ENCODE results near the gene FAM20C.

DNA sequence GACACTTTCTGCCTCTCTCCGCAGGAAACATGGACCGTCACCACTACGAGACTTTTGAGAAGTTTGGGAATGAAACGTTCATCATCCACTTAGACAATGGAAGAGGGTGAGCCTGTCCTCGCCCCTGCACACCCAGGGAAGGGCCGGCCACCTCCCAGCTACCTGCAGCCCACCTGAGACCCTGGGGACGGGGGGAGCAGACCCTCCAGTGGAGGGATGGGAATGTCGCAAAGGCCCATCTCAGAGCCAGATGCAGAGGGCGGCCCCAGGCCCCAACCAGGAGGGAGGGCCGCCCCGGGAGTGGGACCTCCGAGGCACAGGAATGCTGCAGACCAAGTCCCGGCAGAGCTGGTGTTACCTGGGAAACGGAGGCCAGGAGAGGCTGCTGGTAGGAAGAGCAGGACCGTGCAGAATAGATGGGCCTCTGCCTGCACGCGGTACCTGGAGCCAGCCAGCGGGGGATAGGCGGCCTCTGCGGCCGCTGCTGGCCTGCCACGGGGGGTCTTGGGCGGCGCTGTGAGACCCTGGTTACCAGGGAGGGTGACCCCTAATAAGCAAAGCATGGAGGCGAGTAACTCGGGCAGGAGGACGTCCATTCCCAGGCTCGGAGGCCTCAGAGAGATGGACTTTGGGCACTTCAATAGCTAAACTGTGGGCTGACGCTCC is 64.7 kb downstream of the FAM20C start:
- TF ChIP-seq SUPT20H (IDR thresholded peaks at IDR 0.05; ENCODE audit: borderline replicate concordance, control insufficient read depth, low read depth, low read length): no peak
- TF ChIP-seq KDM1A (IDR thresholded peaks at IDR 0.05; ENCODE audit: borderline replicate concordance): no peak
- TF ChIP-seq NR2C2 (IDR thresholded peaks at IDR 0.05; ENCODE audit: borderline replicate concordance, control insufficient read depth, insufficient read length, low read depth): no peak
- TF ChIP-seq JUND (IDR thresholded peaks at IDR 0.05; ENCODE audit: low read depth, low read length): no peak
- TF ChIP-seq EP300 (IDR thresholded peaks at IDR 0.05; ENCODE audit: borderline replicate concordance in 1 of 2, control insufficient read depth in 1 of 2, low read depth in 2 of 2, low read length in 2 of 2): no peak
